Measurements from ENCODE around the gene FAM222A.

Gene FAM222A

DNA sequence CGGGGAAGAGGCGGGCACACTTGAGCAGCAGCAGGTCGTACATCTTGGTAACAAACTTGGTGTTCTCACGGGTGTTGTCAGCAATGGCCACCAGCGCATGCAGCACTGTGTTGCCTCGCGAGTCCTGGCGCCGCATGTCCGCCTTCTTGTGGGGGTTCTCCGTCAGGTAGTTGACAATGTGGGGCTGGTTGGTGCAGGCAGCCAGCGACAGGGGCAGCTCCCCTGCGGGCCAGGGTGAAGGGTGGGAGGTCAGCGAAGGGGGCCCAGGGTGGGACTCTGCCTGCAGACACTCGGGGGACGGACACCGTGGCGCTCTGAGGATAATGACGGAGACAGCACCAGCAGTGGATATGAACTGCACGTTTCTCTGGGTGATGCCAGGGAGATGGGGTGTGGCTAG is 85.1 kb downstream of the FAM222A start:
- H3K36me3 ChIP-seq (replicated peaks; ENCODE audit: insufficient read depth, low read length): no peaks in the 10 kb centered on the region
- H3F3A ChIP-seq (ENCODE audit: insufficient read depth, low read length): no peaks in the 10 kb centered on the region
- H4K20me1 ChIP-seq (ENCODE audit: insufficient read depth, low read length): no peaks in the 10 kb centered on the region
- H3K79me2 ChIP-seq (ENCODE audit: low read length): no peaks in the 10 kb centered on the region
- no peaks in the 10 kb centered on the region for H3K9me3 ChIP-seq (replicated peaks; ENCODE audit: insufficient read depth, low read length)
- H3K4me3 ChIP-seq (ENCODE audit: low read length): no peak overlapping the region
- no peak for DNase-seq
- peaks cover 4% of the 10 kb centered on the region; the same call in 1 of the 2 replicates for H3K27me3 ChIP-seq (replicated peaks; ENCODE audit: insufficient read depth, low read length)
- H2AFZ ChIP-seq (ENCODE audit: low read length): no peak overlapping the region
- H3K9me2 ChIP-seq (replicated peaks; ENCODE audit: insufficient read depth, low read length): no peaks in the 10 kb centered on the region
- no peak overlapping the region for H3K4me2 ChIP-seq (ENCODE audit: low read depth, low read length)
- H3K27ac ChIP-seq (ENCODE audit: low read length): no peak overlapping the region
- TF ChIP-seq EZH2phosphoT487 (IDR thresholded peaks at IDR 0.05; ENCODE audit: low read length): no peak
- TF ChIP-seq, protein P1, sequence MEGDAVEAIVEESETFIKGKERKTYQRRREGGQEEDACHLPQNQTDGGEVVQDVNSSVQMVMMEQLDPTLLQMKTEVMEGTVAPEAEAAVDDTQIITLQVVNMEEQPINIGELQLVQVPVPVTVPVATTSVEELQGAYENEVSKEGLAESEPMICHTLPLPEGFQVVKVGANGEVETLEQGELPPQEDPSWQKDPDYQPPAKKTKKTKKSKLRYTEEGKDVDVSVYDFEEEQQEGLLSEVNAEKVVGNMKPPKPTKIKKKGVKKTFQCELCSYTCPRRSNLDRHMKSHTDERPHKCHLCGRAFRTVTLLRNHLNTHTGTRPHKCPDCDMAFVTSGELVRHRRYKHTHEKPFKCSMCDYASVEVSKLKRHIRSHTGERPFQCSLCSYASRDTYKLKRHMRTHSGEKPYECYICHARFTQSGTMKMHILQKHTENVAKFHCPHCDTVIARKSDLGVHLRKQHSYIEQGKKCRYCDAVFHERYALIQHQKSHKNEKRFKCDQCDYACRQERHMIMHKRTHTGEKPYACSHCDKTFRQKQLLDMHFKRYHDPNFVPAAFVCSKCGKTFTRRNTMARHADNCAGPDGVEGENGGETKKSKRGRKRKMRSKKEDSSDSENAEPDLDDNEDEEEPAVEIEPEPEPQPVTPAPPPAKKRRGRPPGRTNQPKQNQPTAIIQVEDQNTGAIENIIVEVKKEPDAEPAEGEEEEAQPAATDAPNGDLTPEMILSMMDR (IDR thresholded peaks at IDR 0.05; ENCODE audit: low read length): no peak
- TF ChIP-seq EZH2 (optimal IDR thresholded peaks at IDR 0.05; ENCODE audit: low read depth, low read length): no peak
- no peaks in the 10 kb centered on the region for H3K4me1 ChIP-seq (ENCODE audit: low read length)
- H3K9ac ChIP-seq (ENCODE audit: low read length): no peak overlapping the region

DNA sequence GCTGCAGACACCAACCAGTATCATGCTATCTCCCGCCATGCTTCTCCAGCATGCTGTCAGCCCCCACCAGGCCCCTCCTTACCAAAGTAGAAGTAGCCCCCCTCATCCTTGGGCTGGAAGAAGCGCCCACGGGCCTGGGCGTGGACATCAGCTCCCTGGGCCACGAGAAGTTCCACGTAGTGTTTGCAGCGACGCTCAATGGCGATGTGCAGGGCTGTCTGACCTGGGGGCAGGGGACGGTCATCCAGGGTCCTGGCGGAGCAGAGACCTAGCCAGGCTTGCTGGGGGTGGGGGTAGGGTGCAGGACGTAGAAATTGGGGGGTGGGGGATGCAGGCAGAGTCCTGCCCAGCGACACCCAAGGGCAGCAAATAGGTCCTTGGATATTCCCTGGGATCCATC is 86.9 kb downstream of the FAM222A start:
- Histone ChIP-seq H3K9ac (ENCODE audit: low read length) (no peak overlapping the region), H3K27me3 (replicated peaks; ENCODE audit: insufficient read depth, low read length) (no peaks in the 10 kb centered on the region), H4K20me1 (ENCODE audit: insufficient read depth, low read length) (no peaks in the 10 kb centered on the region), H3K4me3 (ENCODE audit: low read length) (no peak overlapping the region), H2AFZ (ENCODE audit: low read length) (no peak overlapping the region), H3K79me2 (ENCODE audit: low read length) (no peaks in the 10 kb centered on the region), H3F3A (ENCODE audit: insufficient read depth, low read length) (no peaks in the 10 kb centered on the region), H3K9me3 (replicated peaks; ENCODE audit: insufficient read depth, low read length) (no peaks in the 10 kb centered on the region), H3K27ac (ENCODE audit: low read length) (no peak overlapping the region), H3K4me1 (ENCODE audit: low read length) (no peaks in the 10 kb centered on the region), H3K9me2 (replicated peaks; ENCODE audit: insufficient read depth, low read length) (no peaks in the 10 kb centered on the region), H3K4me2 (ENCODE audit: low read depth, low read length) (no peak overlapping the region), H3K36me3 (replicated peaks; ENCODE audit: insufficient read depth, low read length) (no peaks in the 10 kb centered on the region)
- no peak for TF ChIP-seq EZH2phosphoT487 (IDR thresholded peaks at IDR 0.05; ENCODE audit: low read length)
- TF ChIP-seq EZH2 (optimal IDR thresholded peaks at IDR 0.05; ENCODE audit: low read depth, low read length): no peak
- TF ChIP-seq, protein P1 (IDR thresholded peaks at IDR 0.05; ENCODE audit: low read length): no peak
- no peak for DNase-seq

DNA sequence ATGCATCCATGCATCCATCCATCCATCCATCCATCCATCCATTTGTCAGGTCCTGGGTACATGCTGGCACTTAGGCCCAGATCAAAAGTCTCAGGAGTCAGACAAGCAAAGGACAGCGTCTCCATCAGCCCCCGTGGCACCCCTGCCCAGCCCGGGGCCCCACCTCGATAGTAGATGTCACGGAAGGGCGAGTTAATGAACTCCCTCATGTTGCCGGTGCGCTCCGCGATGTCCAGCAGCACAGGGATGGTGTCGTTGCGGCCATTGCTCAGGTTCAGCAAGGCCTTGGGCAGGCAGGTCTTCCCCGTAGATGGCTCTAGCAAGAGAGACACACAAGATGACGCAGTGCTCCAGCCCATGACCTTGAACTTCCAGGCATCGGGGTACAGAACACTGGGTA is 89.2 kb downstream of the FAM222A start:
- DNase-seq: no peak
- H3K79me2 ChIP-seq (ENCODE audit: low read length): no peaks in the 10 kb centered on the region
- TF ChIP-seq, protein P1 (IDR thresholded peaks at IDR 0.05; ENCODE audit: low read length): no peak
- no peak for TF ChIP-seq EZH2phosphoT487 (IDR thresholded peaks at IDR 0.05; ENCODE audit: low read length)
- TF ChIP-seq EZH2 (optimal IDR thresholded peaks at IDR 0.05; ENCODE audit: low read depth, low read length): no peak
- no peaks in the 10 kb centered on the region for H3K27me3 ChIP-seq (replicated peaks; ENCODE audit: insufficient read depth, low read length)
- no peaks in the 10 kb centered on the region for H3K4me1 ChIP-seq (ENCODE audit: low read length)
- no peak overlapping the region for H2AFZ ChIP-seq (ENCODE audit: low read length)
- H3K9me3 ChIP-seq (replicated peaks; ENCODE audit: insufficient read depth, low read length): no peaks in the 10 kb centered on the region
- no peaks in the 10 kb centered on the region for H3K36me3 ChIP-seq (replicated peaks; ENCODE audit: insufficient read depth, low read length)
- H3K4me3 ChIP-seq (ENCODE audit: low read length): no peak overlapping the region
- no peak overlapping the region for H3K27ac ChIP-seq (ENCODE audit: low read length)
- H3K9ac ChIP-seq (ENCODE audit: low read length): no peak overlapping the region
- no peaks in the 10 kb centered on the region for H3F3A ChIP-seq (ENCODE audit: insufficient read depth, low read length)
- H4K20me1 ChIP-seq (ENCODE audit: insufficient read depth, low read length): no peaks in the 10 kb centered on the region
- no peak overlapping the region for H3K4me2 ChIP-seq (ENCODE audit: low read depth, low read length)
- H3K9me2 ChIP-seq (replicated peaks; ENCODE audit: insufficient read depth, low read length): no peaks in the 10 kb centered on the region

Measured in MM.1S (cell line).